Natural killer cell (primary cell): ENCODE measurements around the gene CTRB1. TPM values are rescaled to one million over a fixed set of nuclear protein-coding genes. Genes with fewer than 3 reads are reported as not detected.
"Not testable (repeated sequence)": the region's sequence is repeated elsewhere in the genome, so short reads cannot be mapped to it uniquely, and the experiment has no call there.

ENCODE experiments used
- ATAC-seq, 3 donors: fragments of 150-1000 bp in 2 of 3; fragments of 200-7000 bp in 1 of 3; cut with Tn5 transposase; 1 replicate in 1 of 3; 2 replicates in 2 of 3; pipeline ENCODE4 v1.10.0; 2021; ENCODE audit warnings: mild to moderate bottlenecking in 2 of 3, moderate library complexity in 2 of 3
- DNase-seq, 2 donors: peaks; one replicate each; pipeline versions ENCODE4 v3.0.0 to v3.0.0-alpha.2; 2013 to 2021; ENCODE audit warnings: mixed read lengths in 1 of 2
- H3K27ac ChIP-seq: one replicate; pipeline ENCODE4 v1.5.1; 2013; ENCODE audit warnings: mild to moderate bottlenecking, low read length
- H3K27me3 ChIP-seq: one replicate; pipeline ENCODE4 v1.6.1; 2013; ENCODE audit warnings: low read length; ENCODE audit not compliant: control insufficient read depth, insufficient read depth
- H3K36me3 ChIP-seq: one replicate; pipeline ENCODE4 v1.6.1; 2013; ENCODE audit warnings: low read length; ENCODE audit not compliant: control insufficient read depth, insufficient read depth
- H3K4me1 ChIP-seq: one replicate; pipeline ENCODE4 v1.6.1; 2013; ENCODE audit warnings: low read length; ENCODE audit not compliant: control insufficient read depth, insufficient read depth
- H3K4me3 ChIP-seq: one replicate; pipeline ENCODE4 v1.5.1; 2013; ENCODE audit warnings: low read length
- H3K9me3 ChIP-seq: one replicate; pipeline ENCODE4 v1.6.1; 2013; ENCODE audit warnings: low read length; ENCODE audit not compliant: control insufficient read depth, insufficient read depth
- H3K27ac Mint-ChIP-seq, 2 donors: one replicate each; pipeline ENCODE4 v1.8.0; 2022; ENCODE audit warnings: mild to moderate bottlenecking in 2 of 2, mixed read lengths in 2 of 2, moderate library complexity in 1 of 2
- H3K27me3 Mint-ChIP-seq, 2 donors: one replicate each; pipeline ENCODE4 v1.8.0; 2022; ENCODE audit warnings: low read depth in 2 of 2, mixed read lengths in 2 of 2
- H3K36me3 Mint-ChIP-seq: one replicate; pipeline ENCODE4 v1.8.0; 2022; ENCODE audit warnings: mixed read lengths
- H3K4me1 Mint-ChIP-seq, 2 donors: one replicate each; pipeline ENCODE4 v1.8.0; 2022; ENCODE audit warnings: mixed read lengths in 2 of 2
- H3K4me3 Mint-ChIP-seq: one replicate; pipeline ENCODE4 v1.8.0; 2022; ENCODE audit warnings: mild to moderate bottlenecking, moderate library complexity, mixed read lengths
- H3K9me3 Mint-ChIP-seq, 2 donors: one replicate each; pipeline ENCODE4 v1.8.0; 2022; ENCODE audit warnings: mixed read lengths in 2 of 2
- WGBS: methylation state at CpG from one replicate; pipeline ENCODE4 v1.1.7; 2013; ENCODE audit warnings: missing lambda C conversion rate; ENCODE audit not compliant: insufficient coverage; 5-methylcytosine and 5-hydroxymethylcytosine counted together
- intact Hi-C: fragments of 100-400 bp; cut with micrococcal nuclease; formaldehyde crosslinking; loops from one replicate; pipeline ENCODE4 v1.14.2; 2022
- total RNA-seq, 4 donors: library from RNA; stranded (reverse); fragments of 120-200 nt in 1 of 4; gene quantifications; one replicate each; pipeline versions ENCODE4 v1.2.3 to v1.2.4, GENCODE V29; 2013 to 2022
- TF ChIP-seq, protein P1 (sequence below): fragments of 200-600 bp; IDR thresholded peaks from one replicate; pipeline ENCODE4 v1.8.0; 2022; ENCODE audit warnings: antibody characterized with exemption

The CTRB1 gene
- total RNA-seq, 3 donors from 2014 or later (not counting 1 experiment from before 2014, with no cell fraction given): not detected

DNA sequence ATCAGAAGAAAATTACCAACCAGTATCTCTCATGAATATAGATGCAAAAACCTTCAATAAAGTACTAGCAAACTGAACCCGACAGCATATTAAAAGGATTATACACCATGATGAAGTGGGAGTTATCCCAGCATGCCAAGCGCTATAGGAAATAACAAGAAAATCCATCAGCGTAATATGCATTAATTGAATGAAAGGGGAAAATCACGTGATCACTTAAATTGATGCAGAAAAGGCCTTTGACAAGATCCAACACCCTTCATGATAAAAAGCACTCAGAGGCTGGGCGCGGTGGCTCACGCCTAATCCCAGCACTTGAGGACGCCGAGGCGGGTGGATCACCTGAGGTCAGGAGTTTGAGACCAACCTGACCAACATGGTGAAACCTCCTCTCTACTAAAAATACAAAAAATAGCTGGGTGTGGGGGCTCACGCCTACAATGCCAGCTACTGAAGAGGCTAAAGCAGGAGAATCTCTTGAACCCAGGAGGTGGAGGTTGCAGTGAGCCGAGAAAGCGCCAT, 16.7 kb upstream of the CTRB1 start:
- Mint-ChIP-seq H3K36me3 (no peaks in the 10 kb centered on the region), H3K4me1 (no peaks in the 10 kb centered on the region), H3K27ac (no peak overlapping the region), H3K9me3 (no peaks in the 10 kb centered on the region), H3K27me3 (peaks cover 14 to 25% of the 10 kb centered on the region in 2 donors), H3K4me3 (no peak overlapping the region)
- H3K36me3 ChIP-seq: no peaks in the 10 kb centered on the region
- WGBS: 91% methylated on average over 12 of the region's 13 CpGs
- DNase-seq (no peak), ATAC-seq (no peak)
- TF ChIP-seq, protein P1, sequence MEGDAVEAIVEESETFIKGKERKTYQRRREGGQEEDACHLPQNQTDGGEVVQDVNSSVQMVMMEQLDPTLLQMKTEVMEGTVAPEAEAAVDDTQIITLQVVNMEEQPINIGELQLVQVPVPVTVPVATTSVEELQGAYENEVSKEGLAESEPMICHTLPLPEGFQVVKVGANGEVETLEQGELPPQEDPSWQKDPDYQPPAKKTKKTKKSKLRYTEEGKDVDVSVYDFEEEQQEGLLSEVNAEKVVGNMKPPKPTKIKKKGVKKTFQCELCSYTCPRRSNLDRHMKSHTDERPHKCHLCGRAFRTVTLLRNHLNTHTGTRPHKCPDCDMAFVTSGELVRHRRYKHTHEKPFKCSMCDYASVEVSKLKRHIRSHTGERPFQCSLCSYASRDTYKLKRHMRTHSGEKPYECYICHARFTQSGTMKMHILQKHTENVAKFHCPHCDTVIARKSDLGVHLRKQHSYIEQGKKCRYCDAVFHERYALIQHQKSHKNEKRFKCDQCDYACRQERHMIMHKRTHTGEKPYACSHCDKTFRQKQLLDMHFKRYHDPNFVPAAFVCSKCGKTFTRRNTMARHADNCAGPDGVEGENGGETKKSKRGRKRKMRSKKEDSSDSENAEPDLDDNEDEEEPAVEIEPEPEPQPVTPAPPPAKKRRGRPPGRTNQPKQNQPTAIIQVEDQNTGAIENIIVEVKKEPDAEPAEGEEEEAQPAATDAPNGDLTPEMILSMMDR: no peak
- H3K27me3 ChIP-seq: peaks cover 2% of the 10 kb centered on the region
- no peaks in the 10 kb centered on the region for H3K9me3 ChIP-seq
- no peak overlapping the region for H3K4me3 ChIP-seq
- no peak overlapping the region for H3K27ac ChIP-seq
- H3K4me1 ChIP-seq: peaks cover 4% of the 10 kb centered on the region
- intact Hi-C loops: no loop called here

DNA sequence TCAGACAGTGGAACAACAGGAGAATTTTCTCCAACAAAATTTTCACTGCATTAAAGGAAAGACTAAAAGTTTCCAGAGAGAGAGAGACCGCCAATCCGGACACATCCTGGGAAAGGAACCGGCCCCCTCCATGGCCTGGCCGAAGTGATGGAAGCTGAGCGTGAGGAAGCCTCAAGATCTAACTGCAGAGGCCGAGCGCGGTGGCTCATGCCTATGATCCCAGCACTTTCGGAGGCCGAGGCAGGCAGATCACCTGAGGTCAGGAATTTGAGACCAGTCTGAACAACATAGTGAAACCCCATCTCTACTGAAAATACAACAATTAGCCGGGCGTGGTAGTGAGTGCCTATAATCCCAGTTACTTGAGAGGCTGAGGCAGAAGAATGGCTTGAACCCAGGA, 15.7 kb upstream of the CTRB1 start:
- WGBS: 95% methylated on average over 12 of the region's 12 CpGs
- intact Hi-C loops: no loop called here
- H3K27ac ChIP-seq: no peak overlapping the region
- Mint-ChIP-seq H3K4me1 (no peaks in the 10 kb centered on the region), H3K4me3 (no peak overlapping the region), H3K27me3 (peaks cover 9 to 15% of the 10 kb centered on the region in 2 donors), H3K36me3 (no peaks in the 10 kb centered on the region), H3K9me3 (no peaks in the 10 kb centered on the region), H3K27ac (no peak overlapping the region)
- no peak for DNase-seq
- TF ChIP-seq, protein P1: no peak
- no peaks in the 10 kb centered on the region for H3K9me3 ChIP-seq
- H3K27me3 ChIP-seq: peaks cover 2% of the 10 kb centered on the region
- no peak for ATAC-seq
- no peak overlapping the region for H3K4me3 ChIP-seq
- H3K36me3 ChIP-seq: no peaks in the 10 kb centered on the region
- peaks cover 4% of the 10 kb centered on the region for H3K4me1 ChIP-seq

DNA sequence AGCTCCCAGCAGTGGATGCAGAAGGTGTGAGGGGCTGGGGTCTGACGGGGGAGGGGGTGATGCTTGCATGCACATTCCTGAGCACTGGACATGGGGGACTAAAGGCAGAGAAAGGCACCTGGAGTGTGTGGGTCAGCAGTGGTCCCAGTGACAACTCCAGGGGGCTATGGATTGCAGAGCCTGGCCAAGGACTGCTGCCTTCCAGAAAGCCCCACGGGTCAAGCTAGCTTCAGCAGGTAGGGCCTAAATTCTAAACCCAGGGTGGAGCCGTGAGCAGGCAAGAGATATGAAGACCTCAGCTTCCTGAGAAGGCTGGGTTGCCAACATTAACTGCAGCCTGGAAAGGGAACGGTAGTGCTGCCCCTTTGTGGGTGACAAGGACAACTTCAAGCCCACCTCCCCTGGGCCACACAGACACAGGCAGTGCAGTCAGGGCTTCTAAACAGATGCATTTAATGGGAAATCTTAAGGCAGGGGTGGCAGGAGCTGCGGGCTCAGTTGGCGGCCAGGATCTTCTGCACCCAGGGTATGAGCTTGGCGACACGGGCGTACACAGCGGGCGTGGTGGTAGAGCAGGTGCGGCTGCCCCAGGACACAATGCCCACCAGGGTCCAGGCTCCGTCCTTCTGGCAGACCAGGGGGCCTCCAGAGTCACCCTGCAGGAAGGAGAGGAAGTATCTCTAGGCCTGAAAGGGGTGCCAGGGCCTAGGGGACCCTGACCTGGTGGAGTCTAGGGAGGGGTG, 14.9 kb upstream of the CTRB1 start:
- TF ChIP-seq, protein P1: no peak
- no peaks in the 10 kb centered on the region for H3K4me1 Mint-ChIP-seq
- Histone ChIP-seq H3K4me3 (no peak overlapping the region), H3K27me3 (peaks cover 2% of the 10 kb centered on the region), H3K4me1 (peaks cover 4% of the 10 kb centered on the region), H3K36me3 (no peaks in the 10 kb centered on the region), H3K9me3 (no peaks in the 10 kb centered on the region), H3K27ac (no peak overlapping the region)
- no peaks in the 10 kb centered on the region for H3K36me3 Mint-ChIP-seq
- 80% methylated on average over 13 of the region's 13 CpGs for WGBS
- no peak overlapping the region for H3K27ac Mint-ChIP-seq
- no peaks in the 10 kb centered on the region for H3K9me3 Mint-ChIP-seq
- H3K4me3 Mint-ChIP-seq: no peak overlapping the region
- ATAC-seq: no peak
- DNase-seq: no peak
- intact Hi-C loops: no loop called here
- H3K27me3 Mint-ChIP-seq: peaks cover 6 to 16% of the 10 kb centered on the region in 2 donors

DNA sequence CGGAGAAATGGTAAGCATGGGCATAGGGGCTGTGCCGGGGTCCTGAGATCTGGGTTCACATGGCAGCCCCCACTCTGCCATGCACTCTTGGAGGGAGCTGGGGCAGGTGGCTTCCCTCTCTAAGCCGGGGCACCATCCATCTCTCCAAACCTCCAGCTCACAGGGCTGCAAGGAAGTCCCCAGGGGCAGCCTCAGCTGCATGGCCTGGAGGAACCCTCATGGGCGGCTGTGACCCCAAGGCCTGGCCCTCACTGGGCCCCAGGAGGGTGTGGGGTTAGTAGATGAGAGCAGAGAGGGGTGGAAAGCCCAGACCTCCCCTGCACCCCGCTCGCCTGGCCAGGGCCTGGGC, 14.4 kb upstream of the CTRB1 start:
- Histone ChIP-seq H3K27ac (no peak overlapping the region), H3K36me3 (no peaks in the 10 kb centered on the region), H3K9me3 (no peaks in the 10 kb centered on the region), H3K4me1 (peaks cover 1% of the 10 kb centered on the region), H3K27me3 (peaks cover 2% of the 10 kb centered on the region), H3K4me3 (no peak overlapping the region)
- no peak for ATAC-seq
- no peaks in the 10 kb centered on the region for H3K36me3 Mint-ChIP-seq
- no peak overlapping the region for H3K4me3 Mint-ChIP-seq
- H3K27me3 Mint-ChIP-seq: peaks cover 6 to 16% of the 10 kb centered on the region in 2 donors
- intact Hi-C loops: no loop called here
- no peak for DNase-seq
- H3K9me3 Mint-ChIP-seq: no peaks in the 10 kb centered on the region
- TF ChIP-seq, protein P1: no peak
- no peak overlapping the region for H3K27ac Mint-ChIP-seq
- 98% methylated on average over 3 of the region's 6 CpGs for WGBS
- H3K4me1 Mint-ChIP-seq: no peaks in the 10 kb centered on the region

DNA sequence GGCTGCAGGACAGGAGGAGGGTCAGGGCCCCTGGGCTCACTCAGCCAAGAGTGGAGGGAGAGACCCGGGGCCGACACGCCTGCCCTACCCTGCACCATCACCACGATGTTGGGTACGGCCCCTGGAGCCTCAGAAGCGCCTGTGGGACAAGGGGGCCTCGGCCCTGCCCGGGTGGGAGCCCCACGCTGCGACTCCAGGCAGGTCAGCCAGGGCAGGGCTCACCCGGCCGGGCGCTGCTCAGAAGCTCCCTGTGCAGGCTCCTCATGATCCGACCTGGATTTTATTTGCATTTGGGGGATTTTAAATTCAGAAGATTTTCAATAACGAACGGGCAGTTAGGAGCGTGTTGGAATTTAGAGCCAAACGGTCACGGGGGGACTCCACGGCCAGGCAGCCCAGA, 13.9 kb upstream of the CTRB1 start:
- H3K4me3 ChIP-seq, H3K4me1 ChIP-seq, ATAC-seq, H3K36me3 ChIP-seq, H3K9me3 ChIP-seq, H3K27ac ChIP-seq, intact Hi-C loops, H3K36me3 Mint-ChIP-seq, H3K9me3 Mint-ChIP-seq, H3K27ac Mint-ChIP-seq, H3K4me1 Mint-ChIP-seq, H3K4me3 Mint-ChIP-seq, H3K27me3 ChIP-seq, DNase-seq: not testable (repeated sequence)
- H3K27me3 Mint-ChIP-seq: peaks cover 6 to 16% of the 10 kb centered on the region in 2 donors
- no CpG with 5 or more reads among the region's 20 CpGs for WGBS
